H9 (cell line): Measurements from ENCODE around the gene SLC35A4. TPM values are rescaled to one million over a fixed set of nuclear protein-coding genes. Genes with fewer than 3 reads are reported as not detected.

Experiments used
- DNase-seq: peaks from one replicate; pipeline ENCODE4 v3.0.0-alpha.2; 2017
- H2AFZ ChIP-seq: one replicate; pipeline ENCODE4 v1.6.1; 2013; ENCODE audit warnings: mild to moderate bottlenecking, low read length, control low read depth, moderate library complexity
- H2AK5ac ChIP-seq: 2 replicates; pipeline ENCODE4 v1.6.1; 2013; ENCODE audit warnings: low read length, control low read depth, mixed read lengths; ENCODE audit not compliant: insufficient read length
- H2BK120ac ChIP-seq: one replicate; pipeline ENCODE4 v1.6.1; 2013; ENCODE audit warnings: low read depth, mild to moderate bottlenecking, low read length, control low read depth, inconsistent platforms; ENCODE audit not compliant: poor library complexity, severe bottlenecking
- H2BK12ac ChIP-seq: 2 replicates; pipeline ENCODE4 v1.6.1; 2013; ENCODE audit warnings: low read length, control low read depth, mixed read lengths, low read depth; ENCODE audit not compliant: insufficient read length
- H2BK15ac ChIP-seq: 2 replicates; pipeline ENCODE4 v1.6.1; 2013; ENCODE audit warnings: low read depth, low read length, control low read depth
- H2BK20ac ChIP-seq: one replicate; pipeline ENCODE4 v1.6.1; 2013; ENCODE audit warnings: low read depth, mild to moderate bottlenecking, low read length, control low read depth, inconsistent platforms; ENCODE audit not compliant: poor library complexity, severe bottlenecking
- H2BK5ac ChIP-seq: 2 replicates; pipeline ENCODE4 v1.6.1; 2013; ENCODE audit warnings: low read length, control low read depth, mixed read lengths; ENCODE audit not compliant: insufficient read length
- H3K14ac ChIP-seq: 2 replicates; pipeline ENCODE4 v1.6.1; 2013; ENCODE audit warnings: low read length, control low read depth; ENCODE audit not compliant: insufficient read depth
- H3K18ac ChIP-seq: 2 replicates; pipeline ENCODE4 v1.6.1; 2013; ENCODE audit warnings: low read depth, mild to moderate bottlenecking, mixed read lengths, low read length, control low read depth; ENCODE audit not compliant: insufficient read length
- H3K23ac ChIP-seq: 2 replicates; pipeline ENCODE4 v1.6.1; 2013; ENCODE audit warnings: low read length, control low read depth, mixed read lengths, low read depth; ENCODE audit not compliant: insufficient read length
- H3K23me2 ChIP-seq: 2 replicates; pipeline ENCODE4 v1.6.1; 2013; ENCODE audit warnings: low read depth, mild to moderate bottlenecking, mixed read lengths, low read length, control low read depth; ENCODE audit not compliant: insufficient read length, poor library complexity, severe bottlenecking
- H3K27ac ChIP-seq: 2 replicates; pipeline ENCODE4 v1.5.1; 2013; ENCODE audit warnings: low read length, control low read depth, mixed read lengths, low read depth; ENCODE audit not compliant: insufficient read length
- H3K27me3 ChIP-seq: 2 replicates; pipeline ENCODE4 v1.6.1; 2013; ENCODE audit warnings: low read length, control low read depth, inconsistent platforms; ENCODE audit not compliant: insufficient read depth
- H3K4ac ChIP-seq: 2 replicates; pipeline ENCODE4 v1.6.1; 2013; ENCODE audit warnings: low read depth, mild to moderate bottlenecking, control low read depth, inconsistent platforms, low read length, moderate library complexity
- H3K4me1 ChIP-seq: 2 replicates; pipeline ENCODE4 v1.6.1; 2013; ENCODE audit warnings: low read length, control low read depth, inconsistent platforms; ENCODE audit not compliant: insufficient read depth
- H3K4me2 ChIP-seq: 2 replicates; pipeline ENCODE4 v1.6.1; 2013; ENCODE audit warnings: low read length, control low read depth, mixed read lengths; ENCODE audit not compliant: insufficient read length, insufficient read depth
- H3K56ac ChIP-seq: 2 replicates; pipeline ENCODE4 v1.6.1; 2013; ENCODE audit warnings: low read depth, mild to moderate bottlenecking, mixed read lengths, low read length, control low read depth; ENCODE audit not compliant: insufficient read length
- H3K79me1 ChIP-seq: 2 replicates; pipeline ENCODE4 v1.6.1; 2013; ENCODE audit warnings: low read depth, mild to moderate bottlenecking, moderate library complexity, low read length, control low read depth, inconsistent platforms; ENCODE audit not compliant: insufficient read depth, poor library complexity, severe bottlenecking
- H3K79me2 ChIP-seq: 2 replicates; pipeline ENCODE4 v1.6.1; 2013; ENCODE audit warnings: low read length, control low read depth, inconsistent platforms; ENCODE audit not compliant: insufficient read depth
- H3K9ac ChIP-seq: 2 replicates; pipeline ENCODE4 v1.6.1; 2013; ENCODE audit warnings: low read length, control low read depth, mixed read lengths; ENCODE audit not compliant: insufficient read length; ENCODE audit errors: extremely low read depth
- H3K9me3 ChIP-seq: one replicate; pipeline ENCODE4 v1.6.1; 2013; ENCODE audit warnings: low read depth, low read length, inconsistent platforms; ENCODE audit not compliant: control insufficient read depth
- H3T11ph ChIP-seq: one replicate; pipeline ENCODE4 v1.6.1; 2013; ENCODE audit warnings: mild to moderate bottlenecking, low read length, control low read depth, inconsistent platforms
- H4K20me1 ChIP-seq: one replicate; pipeline ENCODE4 v1.6.1; 2013; ENCODE audit not compliant: control insufficient read depth, insufficient read length, insufficient read depth
- H4K5ac ChIP-seq: 2 replicates; pipeline ENCODE4 v1.6.1; 2013; ENCODE audit warnings: low read depth, mild to moderate bottlenecking, mixed read lengths, low read length, control low read depth; ENCODE audit not compliant: insufficient read length
- H4K8ac ChIP-seq: replicated peaks from 2 replicates; pipeline ENCODE4 v1.6.1; 2013; ENCODE audit warnings: low read length, control low read depth, mixed read lengths, low read depth; ENCODE audit not compliant: insufficient read length
- H4K91ac ChIP-seq: 2 replicates; pipeline ENCODE4 v1.6.1; 2013; ENCODE audit warnings: low read depth, mild to moderate bottlenecking, moderate library complexity, mixed read lengths, low read length, control low read depth; ENCODE audit not compliant: insufficient read length
- H3K27ac Mint-ChIP-seq, 3 experiments: 2 replicates in 2 of 3; 3 replicates in 1 of 3; pipeline ENCODE4 v1.8.0; 2020 to 2021; ENCODE audit warnings: mixed read lengths in 3 of 3, mild to moderate bottlenecking in 1 of 3, moderate library complexity in 1 of 3
- H3K27me3 Mint-ChIP-seq: 2 replicates; pipeline ENCODE4 v1.8.0; 2021; ENCODE audit warnings: low read depth, mild to moderate bottlenecking, moderate library complexity, mixed read lengths
- H3K36me3 Mint-ChIP-seq, 3 experiments: 2 replicates in 2 of 3; 3 replicates in 1 of 3; pipeline ENCODE4 v1.8.0; 2020 to 2021; ENCODE audit warnings: low read depth in 3 of 3, mixed read lengths in 3 of 3; ENCODE audit not compliant: insufficient read depth in 1 of 3
- H3K4me1 Mint-ChIP-seq, 2 experiments: 2 replicates each; pipeline ENCODE4 v1.8.0; 2020; ENCODE audit warnings: mixed read lengths in 2 of 2
- H3K4me3 Mint-ChIP-seq, 2 experiments: 2 replicates in 1 of 2; 3 replicates in 1 of 2; pipeline ENCODE4 v1.8.0; 2020 to 2021; ENCODE audit warnings: mild to moderate bottlenecking in 2 of 2, mixed read lengths in 2 of 2, moderate library complexity in 1 of 2
- H3K9me3 Mint-ChIP-seq, 2 experiments: 2 replicates in 1 of 2; 3 replicates in 1 of 2; pipeline ENCODE4 v1.8.0; 2020; ENCODE audit warnings: mild to moderate bottlenecking in 2 of 2, mixed read lengths in 2 of 2, moderate library complexity in 1 of 2
- WGBS: extraction: QIAGEN DNeasy Blood & Tissue Kit; methylation state at CpG from one replicate; pipeline ENCODE4 v1.1.7; 2013; ENCODE audit warnings: missing lambda C conversion rate, low lambda C conversion rate, mixed read lengths; ENCODE audit not compliant: insufficient read length; ENCODE audit errors: extremely low coverage; 5-methylcytosine and 5-hydroxymethylcytosine counted together
- total RNA-seq: library from RNA; stranded (reverse); gene quantifications from 2 replicates; pipeline ENCODE4 v1.2.1, GENCODE V29; 2021
- TF ChIP-seq, protein P1 (sequence below): fragments of 200-600 bp; sonication (generic); conservative IDR thresholded peaks from 3 replicates; pipeline ENCODE4 v1.8.0; 2021; ENCODE audit warnings: antibody characterized with exemption, mild to moderate bottlenecking

Gene SLC35A4
- total RNA-seq, 1 experiment from 2014 or later, result 92.0 TPM

DNA sequence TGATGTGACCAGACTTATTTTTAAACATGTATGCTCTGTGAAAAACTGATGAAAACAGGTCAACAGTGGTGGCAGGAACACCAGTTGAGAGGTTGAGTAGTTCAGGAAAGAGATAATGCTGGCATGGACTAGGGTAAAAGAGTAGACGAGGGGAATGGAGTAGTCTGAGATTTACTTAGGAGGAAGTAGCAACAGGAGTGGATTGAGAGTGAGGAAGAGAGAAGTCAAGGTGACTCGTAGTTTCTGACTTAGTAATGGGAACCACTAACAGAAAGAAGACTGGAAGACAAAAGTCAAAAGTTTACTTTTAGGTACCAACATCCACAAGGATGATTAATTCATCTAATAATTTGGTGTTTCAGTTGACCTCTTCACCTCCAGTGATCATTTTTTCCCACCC, 11.0 kb upstream of the SLC35A4 start:
- Mint-ChIP-seq H3K9me3 (no peaks in the 10 kb centered on the region), H3K4me1 (peaks cover 30 to 32% of the 10 kb centered on the region in 2 experiments), H3K4me3 (no peak overlapping the region), H3K36me3 (peaks cover 16 to 60% (median 47%) of the 10 kb centered on the region in 3 experiments), H3K27me3 (no peaks in the 10 kb centered on the region), H3K27ac (0 out of 7 replicates have a peak overlapping the region, but pooled peaks of 1 of the 3 experiments have one; percentile 15)
- TF ChIP-seq, protein P1, sequence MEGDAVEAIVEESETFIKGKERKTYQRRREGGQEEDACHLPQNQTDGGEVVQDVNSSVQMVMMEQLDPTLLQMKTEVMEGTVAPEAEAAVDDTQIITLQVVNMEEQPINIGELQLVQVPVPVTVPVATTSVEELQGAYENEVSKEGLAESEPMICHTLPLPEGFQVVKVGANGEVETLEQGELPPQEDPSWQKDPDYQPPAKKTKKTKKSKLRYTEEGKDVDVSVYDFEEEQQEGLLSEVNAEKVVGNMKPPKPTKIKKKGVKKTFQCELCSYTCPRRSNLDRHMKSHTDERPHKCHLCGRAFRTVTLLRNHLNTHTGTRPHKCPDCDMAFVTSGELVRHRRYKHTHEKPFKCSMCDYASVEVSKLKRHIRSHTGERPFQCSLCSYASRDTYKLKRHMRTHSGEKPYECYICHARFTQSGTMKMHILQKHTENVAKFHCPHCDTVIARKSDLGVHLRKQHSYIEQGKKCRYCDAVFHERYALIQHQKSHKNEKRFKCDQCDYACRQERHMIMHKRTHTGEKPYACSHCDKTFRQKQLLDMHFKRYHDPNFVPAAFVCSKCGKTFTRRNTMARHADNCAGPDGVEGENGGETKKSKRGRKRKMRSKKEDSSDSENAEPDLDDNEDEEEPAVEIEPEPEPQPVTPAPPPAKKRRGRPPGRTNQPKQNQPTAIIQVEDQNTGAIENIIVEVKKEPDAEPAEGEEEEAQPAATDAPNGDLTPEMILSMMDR, result no peak
- Histone ChIP-seq H3K4me1 (0 out of 2 replicates have a peak, but pooled peaks cover 6% of the 10 kb centered on the region), H2BK15ac (no peak overlapping the region), H4K8ac (no peak overlapping the region), H3K23me2 (no peaks in the 10 kb centered on the region), H3K79me1 (peaks cover 3% of the 10 kb centered on the region), H2AK5ac (no peak overlapping the region), H3K9me3 (no peaks in the 10 kb centered on the region), H3K14ac (no peak overlapping the region), H2AFZ (no peak overlapping the region), H2BK20ac (no peak overlapping the region), H3K9ac (no peak overlapping the region), H3K4me2 (no peak overlapping the region), H3K18ac (no peak overlapping the region), H3K4ac (no peak overlapping the region), H3T11ph (no peak overlapping the region), H2BK5ac (no peak overlapping the region), H3K79me2 (peaks cover 6% of the 10 kb centered on the region), H4K91ac (no peak overlapping the region), H4K20me1 (no peaks in the 10 kb centered on the region), H3K27ac (no peak overlapping the region), H3K23ac (no peak overlapping the region), H3K27me3 (no peaks in the 10 kb centered on the region), H3K56ac (no peak overlapping the region), H2BK120ac (no peak overlapping the region), H2BK12ac (no peak overlapping the region), H4K5ac (no peak overlapping the region)
- 100% methylated on average over 1 of the region's 2 CpGs for WGBS
- DNase-seq, result no peak
